ENCODE results near the gene ZNF782. TPM values are rescaled to one million over a fixed set of nuclear protein-coding genes. Genes with fewer than 3 reads are reported as not detected.

Gene ZNF782
- total and polyA plus RNA-seq, 12 donors, result 0.60 to 20.3 (median 5.1) TPM

DNA sequence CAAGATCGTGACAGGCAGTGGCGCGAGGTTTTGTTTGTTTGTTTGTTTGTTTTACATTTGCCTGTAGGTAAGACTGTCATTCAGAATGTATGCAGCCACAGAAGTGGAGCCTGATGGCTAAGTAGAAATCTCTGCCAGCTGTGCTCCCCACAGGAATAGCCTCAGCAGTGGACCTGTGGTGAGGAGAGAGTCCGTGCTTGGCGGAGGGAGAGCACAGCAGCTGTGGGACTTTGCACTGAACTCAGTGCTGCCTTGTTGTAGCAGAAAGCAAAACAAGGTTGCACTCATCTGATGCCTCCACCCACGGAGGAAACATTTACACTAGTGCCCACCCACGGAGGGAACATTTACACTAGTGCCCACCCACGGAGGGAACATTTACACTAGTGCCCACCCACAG, 4.4 kb upstream of the ZNF782 start:
- Histone ChIP-seq H3K27me3 (no peaks in the 10 kb centered on the region), H3K36me3 (replicated peaks in 1 of 2) (no peaks in the 10 kb centered on the region), H3K4me3 (no peak overlapping the region), H3K4me1 (replicated peaks in 1 of 2) (peaks cover 10 to 15% of the 10 kb centered on the region in 2 donors), H3K27ac (no peak overlapping the region), H3K9me3 (replicated peaks in 1 of 3) (no peaks in the 10 kb centered on the region)
- no peak for DNase-seq
- intact Hi-C loops (cut with DNase I), result loop anchor here in 1 of 2 donors (10.0 kb wide), 1 partner anchor 256 kb away; no protein-coding TSS in a partner anchor
- TF ChIP-seq, protein P1, sequence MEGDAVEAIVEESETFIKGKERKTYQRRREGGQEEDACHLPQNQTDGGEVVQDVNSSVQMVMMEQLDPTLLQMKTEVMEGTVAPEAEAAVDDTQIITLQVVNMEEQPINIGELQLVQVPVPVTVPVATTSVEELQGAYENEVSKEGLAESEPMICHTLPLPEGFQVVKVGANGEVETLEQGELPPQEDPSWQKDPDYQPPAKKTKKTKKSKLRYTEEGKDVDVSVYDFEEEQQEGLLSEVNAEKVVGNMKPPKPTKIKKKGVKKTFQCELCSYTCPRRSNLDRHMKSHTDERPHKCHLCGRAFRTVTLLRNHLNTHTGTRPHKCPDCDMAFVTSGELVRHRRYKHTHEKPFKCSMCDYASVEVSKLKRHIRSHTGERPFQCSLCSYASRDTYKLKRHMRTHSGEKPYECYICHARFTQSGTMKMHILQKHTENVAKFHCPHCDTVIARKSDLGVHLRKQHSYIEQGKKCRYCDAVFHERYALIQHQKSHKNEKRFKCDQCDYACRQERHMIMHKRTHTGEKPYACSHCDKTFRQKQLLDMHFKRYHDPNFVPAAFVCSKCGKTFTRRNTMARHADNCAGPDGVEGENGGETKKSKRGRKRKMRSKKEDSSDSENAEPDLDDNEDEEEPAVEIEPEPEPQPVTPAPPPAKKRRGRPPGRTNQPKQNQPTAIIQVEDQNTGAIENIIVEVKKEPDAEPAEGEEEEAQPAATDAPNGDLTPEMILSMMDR (IDR thresholded peaks at IDR 0.05), result no peak
- TF ChIP-seq POLR2A (IDR thresholded peaks at IDR 0.05), result no peak
- WGBS, 4 donors, result 80 to 86% (median 82%) methylated on average over 6 to 8 of the region's 8 CpGs

DNA sequence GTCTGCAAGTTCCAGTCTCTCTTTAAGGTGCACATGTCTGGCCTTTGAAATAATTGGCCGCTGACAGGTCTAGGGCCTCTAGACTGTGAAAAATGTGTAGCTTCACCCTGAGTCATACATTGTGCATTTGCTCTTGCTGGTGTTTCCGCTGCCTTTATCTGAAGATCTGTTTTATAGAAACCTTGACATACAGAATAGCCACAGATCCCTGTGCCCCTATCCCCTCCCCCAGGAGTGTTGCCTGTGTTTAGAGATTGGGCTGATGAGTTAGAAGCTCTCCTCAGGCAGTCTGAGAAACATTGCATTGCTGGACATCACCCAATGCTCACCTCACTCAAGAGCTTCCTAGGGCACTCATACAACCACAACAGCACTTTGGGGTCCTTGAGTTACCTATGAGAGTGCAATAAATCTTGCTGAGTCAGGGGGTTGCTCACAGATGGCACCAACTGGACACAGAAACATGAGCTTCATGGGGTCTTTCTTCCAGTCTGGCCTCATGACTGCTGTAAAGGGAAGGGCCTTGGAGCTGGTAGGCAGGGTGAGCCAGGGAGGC, 3.8 kb upstream of the ZNF782 start:
- TF ChIP-seq POLR2A (IDR thresholded peaks at IDR 0.05), result no peak
- TF ChIP-seq, protein P1 (IDR thresholded peaks at IDR 0.05), result no peak
- intact Hi-C loops (cut with DNase I), result loop anchor here in 1 of 2 donors (10.0 kb wide), 1 partner anchor 257 kb away; no protein-coding TSS in a partner anchor
- peak in 3 of 7 donors; percentile 18 to 49 (median 26) for DNase-seq
- H3K27ac ChIP-seq, result no peak overlapping the region
- 46 to 76% (median 62%) methylated on average over 2 of the region's 2 CpGs for WGBS, 4 donors
- no peaks in the 10 kb centered on the region for H3K36me3 ChIP-seq (replicated peaks in 1 of 2)
- peaks cover 16 to 20% of the 10 kb centered on the region in 2 donors for H3K4me1 ChIP-seq (replicated peaks in 1 of 2)
- H3K9me3 ChIP-seq (replicated peaks in 1 of 3), result no peaks in the 10 kb centered on the region
- H3K27me3 ChIP-seq, result no peaks in the 10 kb centered on the region
- H3K4me3 ChIP-seq, result no peak overlapping the region

DNA sequence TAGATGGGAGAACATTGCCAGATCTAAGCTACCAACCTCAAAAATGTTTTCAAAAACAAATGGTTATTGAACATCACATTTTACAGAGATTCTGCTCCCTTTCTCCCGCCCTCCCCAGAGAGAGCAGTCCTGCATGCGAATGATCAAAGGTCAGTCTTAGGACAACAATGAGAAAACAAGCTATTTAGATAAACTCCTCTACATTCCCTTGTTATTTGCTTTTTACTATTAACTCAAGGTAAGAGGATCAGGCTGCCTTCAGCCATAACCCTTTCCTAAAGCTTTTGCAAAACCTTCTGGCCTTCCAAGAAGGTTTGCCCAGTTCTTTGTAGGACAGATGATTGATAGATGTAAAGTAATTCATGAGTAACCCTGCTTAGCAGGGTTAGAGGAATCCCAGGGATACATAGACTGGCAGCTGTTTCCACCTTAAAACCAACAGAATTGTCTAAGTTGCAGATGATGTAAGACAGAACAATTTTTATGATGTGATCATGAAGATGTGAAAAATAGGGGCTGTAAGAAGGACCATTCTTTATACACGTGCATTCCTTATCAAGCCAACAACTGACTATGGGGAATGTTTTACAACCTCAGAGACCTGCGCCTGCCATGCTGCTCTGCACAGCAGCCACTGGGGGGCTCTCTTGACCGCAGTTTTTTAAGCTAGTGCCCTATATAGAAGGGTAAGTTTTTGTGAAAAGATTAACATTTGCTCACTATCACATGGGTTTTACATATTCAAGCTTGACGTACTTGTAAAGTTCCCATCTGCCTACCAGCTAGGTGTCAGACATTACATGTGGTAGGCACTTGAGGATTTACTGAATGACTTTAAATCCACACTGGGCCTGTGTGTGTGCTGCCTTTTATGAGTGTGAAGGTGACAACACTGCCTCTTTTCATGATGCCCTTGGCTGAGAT, 2.3 kb upstream of the ZNF782 start:
- Histone ChIP-seq H3K4me1 (replicated peaks in 1 of 2) (peaks cover 18 to 30% of the 10 kb centered on the region in 2 donors), H3K27ac (peak overlapping the region in 2 of 5 donors; percentile 51 to 67), H3K27me3 (no peaks in the 10 kb centered on the region), H3K36me3 (replicated peaks in 1 of 2) (no peaks in the 10 kb centered on the region), H3K4me3 (no peak overlapping the region), H3K9me3 (replicated peaks in 1 of 3) (no peaks in the 10 kb centered on the region)
- TF ChIP-seq, protein P1 (IDR thresholded peaks at IDR 0.05), result peak; percentile 77 to 91 (median 82)
- no peak for TF ChIP-seq POLR2A (IDR thresholded peaks at IDR 0.05)
- WGBS, 4 donors, result 10 to 14% (median 11%) methylated on average over 6 of the region's 6 CpGs
- peak; percentile 69 to 83 (median 75) for DNase-seq
- intact Hi-C loops (cut with DNase I), result loop anchor here in 1 of 2 donors (2.0 to 10.0 kb wide), 2 partner anchors 258 to 542 kb away; no protein-coding TSS in a partner anchor

DNA sequence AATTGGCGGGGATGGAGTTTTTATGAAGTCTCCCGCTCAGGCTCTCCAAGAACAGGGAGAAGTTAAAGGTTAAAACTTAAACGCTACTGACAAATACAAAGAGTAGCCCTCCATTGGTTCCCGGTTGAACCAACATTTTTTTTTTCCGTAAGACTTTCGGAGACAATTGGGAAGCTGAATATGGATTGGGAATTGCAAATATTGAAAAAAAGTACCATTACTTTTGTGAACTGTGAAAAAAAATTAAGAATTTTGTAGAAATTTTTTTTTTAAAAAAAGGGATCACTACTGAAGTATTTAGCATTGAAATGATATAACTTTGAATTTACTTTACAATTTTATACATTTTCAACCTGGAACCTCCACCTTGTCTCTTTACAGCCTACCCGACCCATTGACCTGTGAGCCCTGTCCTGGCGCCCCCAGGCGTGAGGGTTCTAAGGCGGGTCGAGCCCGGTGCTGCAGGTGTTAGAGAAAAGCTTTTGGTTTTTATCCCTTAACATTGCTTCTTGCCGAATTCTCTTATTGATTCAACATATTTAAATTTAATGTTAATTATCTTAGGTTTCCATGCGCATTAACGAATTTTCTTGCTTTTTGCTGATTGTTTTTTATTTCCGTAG, 448 bp upstream of the ZNF782 start:
- H3K4me1 ChIP-seq (replicated peaks in 1 of 2), result peaks cover 18 to 40% of the 10 kb centered on the region in 2 donors
- no peaks in the 10 kb centered on the region for H3K36me3 ChIP-seq (replicated peaks in 1 of 2)
- WGBS, 4 donors, result 15 to 22% (median 20%) methylated on average over 16 of the region's 16 CpGs
- no peak for TF ChIP-seq POLR2A (IDR thresholded peaks at IDR 0.05)
- TF ChIP-seq, protein P1 (IDR thresholded peaks at IDR 0.05), result no peak
- no peak for DNase-seq
- H3K27me3 ChIP-seq, result no peaks in the 10 kb centered on the region
- intact Hi-C loops (cut with DNase I), result loop anchor here in 1 of 2 donors (10.0 kb wide), 1 partner anchor 260 kb away; no protein-coding TSS in a partner anchor
- no peaks in the 10 kb centered on the region for H3K9me3 ChIP-seq (replicated peaks in 1 of 3)
- H3K4me3 ChIP-seq, result peak overlapping the region in 3 of 4 donors; percentile 66 to 95 (median 70)
- peak overlapping the region in 1 of 5 donors; percentile 79 for H3K27ac ChIP-seq

Measured in adrenal gland (tissue), 12 donors.